Activated naive CD8-positive, alpha-beta T cell (primary cell): Measurements from ENCODE around the gene MECP2.

Source experiments
- H3K27ac Mint-ChIP-seq: one replicate; pipeline ENCODE4 v1.8.0; 2021; ENCODE audit warnings: mixed read lengths
- H3K27me3 Mint-ChIP-seq: one replicate; pipeline ENCODE4 v1.8.0; 2021; ENCODE audit warnings: mixed read lengths
- H3K36me3 Mint-ChIP-seq: one replicate; pipeline ENCODE4 v1.8.0; 2021; ENCODE audit warnings: mixed read lengths
- H3K4me1 Mint-ChIP-seq: one replicate; pipeline ENCODE4 v1.8.0; 2021; ENCODE audit warnings: low read depth, mixed read lengths
- H3K4me3 Mint-ChIP-seq: one replicate; pipeline ENCODE4 v1.8.0; 2021; ENCODE audit warnings: mild to moderate bottlenecking, mixed read lengths
- H3K9me3 Mint-ChIP-seq: one replicate; pipeline ENCODE4 v1.8.0; 2021; ENCODE audit warnings: low read depth, mixed read lengths

Gene MECP2

GRCh38 chrX:154025230-154025629 lies 72.3 kb downstream of the MECP2 start:
- peaks cover 11% of the 10 kb centered on the region for H3K4me1 Mint-ChIP-seq
- H3K27me3 Mint-ChIP-seq = no peaks in the 10 kb centered on the region
- H3K9me3 Mint-ChIP-seq = no peaks in the 10 kb centered on the region
- no peak overlapping the region for H3K4me3 Mint-ChIP-seq
- H3K27ac Mint-ChIP-seq = no peak overlapping the region
- H3K36me3 Mint-ChIP-seq = no peaks in the 10 kb centered on the region

GRCh38 chrX:154024271-154024670 lies 73.2 kb downstream of the MECP2 start:
- Mint-ChIP-seq H3K36me3 (no peaks in the 10 kb centered on the region), H3K4me3 (no peak overlapping the region), H3K9me3 (no peaks in the 10 kb centered on the region), H3K4me1 (peaks cover 11% of the 10 kb centered on the region), H3K27me3 (no peaks in the 10 kb centered on the region), H3K27ac (no peak overlapping the region)

- Mint-ChIP-seq H3K9me3 (no peaks in the 10 kb centered on the region), H3K36me3 (no peaks in the 10 kb centered on the region), H3K27ac (peak overlapping the region; percentile 76), H3K4me3 (no peak overlapping the region), H3K27me3 (no peaks in the 10 kb centered on the region), H3K4me1 (peaks cover 13% of the 10 kb centered on the region)
Measured at GRCh38 chrX:154023276-154024000, 74.1 kb downstream of the MECP2 start.

GRCh38 chrX:154022108-154022507 lies 75.4 kb downstream of the MECP2 start:
- Mint-ChIP-seq H3K36me3 (no peaks in the 10 kb centered on the region), H3K27ac (no peak overlapping the region), H3K4me3 (no peak overlapping the region), H3K27me3 (no peaks in the 10 kb centered on the region), H3K4me1 (peaks cover 10% of the 10 kb centered on the region), H3K9me3 (no peaks in the 10 kb centered on the region)

GRCh38 chrX:154021131-154021611 lies 76.3 kb downstream of the MECP2 start:
- Mint-ChIP-seq H3K27me3 (no peaks in the 10 kb centered on the region), H3K4me3 (peak overlapping the region; percentile 23), H3K36me3 (no peaks in the 10 kb centered on the region), H3K27ac (peak overlapping the region; percentile 90), H3K9me3 (no peaks in the 10 kb centered on the region), H3K4me1 (peaks cover 10% of the 10 kb centered on the region)

GRCh38 chrX:154020536-154021115 lies 76.9 kb downstream of the MECP2 start:
- H3K9me3 Mint-ChIP-seq = no peaks in the 10 kb centered on the region
- H3K27ac Mint-ChIP-seq = peak overlapping the region; percentile 90
- H3K27me3 Mint-ChIP-seq = no peaks in the 10 kb centered on the region
- H3K4me3 Mint-ChIP-seq = peak overlapping the region; percentile 89
- H3K36me3 Mint-ChIP-seq = no peaks in the 10 kb centered on the region
- peaks cover 14% of the 10 kb centered on the region for H3K4me1 Mint-ChIP-seq

GRCh38 chrX:154019633-154020528 lies 77.6 kb downstream of the MECP2 start, which contains the start of gene IRAK1:
TSS of gene IRAK1 (minus strand) at chrX:154019902. CDS start at chrX:154019812, 90 bp downstream.
- peak within 1 kb of the TSS; percentile 90 for H3K4me3 Mint-ChIP-seq
- no peaks in the 10 kb centered on the region for H3K9me3 Mint-ChIP-seq
- peaks cover 19% of the 10 kb centered on the region for H3K4me1 Mint-ChIP-seq
- no peaks in the 10 kb centered on the region for H3K36me3 Mint-ChIP-seq
- no peaks in the 10 kb centered on the region for H3K27me3 Mint-ChIP-seq
- H3K27ac Mint-ChIP-seq = peak within 1 kb of the TSS; percentile 91

- Mint-ChIP-seq H3K36me3 (no peaks in the 10 kb centered on the region), H3K27me3 (no peaks in the 10 kb centered on the region), H3K27ac (peak overlapping the region; percentile 91), H3K4me3 (peak overlapping the region; percentile 90), H3K9me3 (no peaks in the 10 kb centered on the region), H3K4me1 (peaks cover 20% of the 10 kb centered on the region)
Measured at GRCh38 chrX:154019061-154019621, 78.4 kb downstream of the MECP2 start.

GRCh38 chrX:154018518-154019060 lies 78.9 kb downstream of the MECP2 start:
- Mint-ChIP-seq H3K27ac (peak overlapping the region; percentile 91), H3K36me3 (no peaks in the 10 kb centered on the region), H3K4me1 (peaks cover 21% of the 10 kb centered on the region)

GRCh38 chrX:154017766-154018517 lies 79.6 kb downstream of the MECP2 start:
- H3K4me3 Mint-ChIP-seq = peak overlapping the region; percentile 90
- H3K27ac Mint-ChIP-seq = peak overlapping the region; percentile 91
- H3K4me1 Mint-ChIP-seq = peaks cover 22% of the 10 kb centered on the region
- no peaks in the 10 kb centered on the region for H3K9me3 Mint-ChIP-seq
- H3K27me3 Mint-ChIP-seq = no peaks in the 10 kb centered on the region
- H3K36me3 Mint-ChIP-seq = no peaks in the 10 kb centered on the region

More at GRCh38 chrX:154018518-154019060, 78.9 kb downstream of the MECP2 start:
- Mint-ChIP-seq H3K27me3 (no peaks in the 10 kb centered on the region), H3K9me3 (no peaks in the 10 kb centered on the region), H3K4me3 (peak overlapping the region; percentile 90)

GRCh38 chrX:154016366-154017076 lies 81.0 kb downstream of the MECP2 start:
- H3K9me3 Mint-ChIP-seq = no peaks in the 10 kb centered on the region
- H3K27me3 Mint-ChIP-seq = no peaks in the 10 kb centered on the region
- H3K36me3 Mint-ChIP-seq = no peaks in the 10 kb centered on the region
- no peak overlapping the region for H3K4me3 Mint-ChIP-seq
- H3K27ac Mint-ChIP-seq = no peak overlapping the region
- peaks cover 22% of the 10 kb centered on the region for H3K4me1 Mint-ChIP-seq

- Mint-ChIP-seq H3K36me3 (no peaks in the 10 kb centered on the region), H3K4me3 (peak overlapping the region; percentile 35), H3K27ac (peak overlapping the region; percentile 34), H3K9me3 (no peaks in the 10 kb centered on the region), H3K27me3 (no peaks in the 10 kb centered on the region), H3K4me1 (peaks cover 17% of the 10 kb centered on the region)
Measured at GRCh38 chrX:154015581-154016264, 81.8 kb downstream of the MECP2 start.
